HEK293 (cell line): ENCODE data around the gene TRIM9.
A peak's percentile ranks its signal among the peaks of the same experiment; 100 is the strongest.

ENCODE experiments used
- CTCF ChIA-PET: fragments of 350-600 bp; formaldehyde crosslinking; extraction: SDS; loops from one replicate; lab custom pipeline; 2021; ENCODE audit warnings: antibody characterized with exemption; lab: Yijun Ruan, JAX
- POLR2A ChIA-PET: fragments of 300-600 bp; formaldehyde crosslinking; extraction: SDS; loops from one replicate; lab custom pipeline; 2020; ENCODE audit warnings: antibody characterized with exemption, inconsistent platforms; lab: Yijun Ruan, JAX
- H3K27ac ChIP-seq: fragments of 200-500 bp; sonication (Bioruptor generic); 2 replicates; pipeline ENCODE4 v1.5.1; 2014; ENCODE audit warnings: low read depth, low read length, control low read depth, inconsistent platforms; ENCODE audit errors: extremely low read depth
- H3K36me3 ChIP-seq, 2 experiments: fragments of 200-500 bp in 1 of 2; sonication (Bioruptor generic) in 1 of 2; 1 replicate in 1 of 2; 2 replicates in 1 of 2; pipeline ENCODE4 v1.5.1; 2014 to 2017; ENCODE audit warnings: inconsistent platforms in 2 of 2, low read length in 2 of 2; ENCODE audit not compliant: control insufficient read depth in 2 of 2, insufficient read depth in 1 of 2
- H3K4me1 ChIP-seq: fragments of 200-500 bp; sonication (Bioruptor generic); 2 replicates; pipeline ENCODE4 v1.5.1; 2014; ENCODE audit warnings: mild to moderate bottlenecking, low read length, inconsistent platforms; ENCODE audit not compliant: control insufficient read depth, insufficient read depth
- H3K4me3 ChIP-seq: 2 replicates; pipeline ENCODE4 v1.5.1; 2011; ENCODE audit warnings: low read depth, mild to moderate bottlenecking, control low read depth, low read length, moderate library complexity
- H3K9me3 ChIP-seq: fragments of 200-500 bp; sonication (Bioruptor generic); 2 replicates; pipeline ENCODE4 v1.5.1; 2014; ENCODE audit warnings: low read depth, low read length, inconsistent platforms; ENCODE audit not compliant: control insufficient read depth, insufficient read depth
- PRDM10 ChIP-seq: fragments of 450-650 bp; formaldehyde crosslinking; IDR thresholded peaks from 2 replicates; pipeline ENCODE4 v1.5.1; 2016; ENCODE audit warnings: missing biosample characterization, missing genetic modification characterization
- REPIN1 ChIP-seq: fragments of 450-650 bp; formaldehyde crosslinking; IDR thresholded peaks from 2 replicates; pipeline ENCODE4 v1.5.1; 2017; ENCODE audit warnings: missing biosample characterization, missing genetic modification characterization, low read depth
- ZBTB10 ChIP-seq: fragments of 450-650 bp; formaldehyde crosslinking; IDR thresholded peaks from 2 replicates; pipeline ENCODE4 v1.5.1; 2016; ENCODE audit warnings: missing biosample characterization, missing genetic modification characterization
- ZBTB11 ChIP-seq: fragments of 450-650 bp; formaldehyde crosslinking; conservative IDR thresholded peaks from 2 replicates; pipeline ENCODE4 v1.5.1; 2016; ENCODE audit warnings: low read depth, missing biosample characterization, missing genetic modification characterization
- ZBTB48 ChIP-seq: fragments of 450-650 bp; formaldehyde crosslinking; IDR thresholded peaks from 2 replicates; pipeline ENCODE4 v1.5.1; 2016; ENCODE audit warnings: missing biosample characterization, missing genetic modification characterization
- ZBTB7A ChIP-seq: fragments of 450-650 bp; formaldehyde crosslinking; IDR thresholded peaks from 2 replicates; pipeline ENCODE4 v1.5.1; 2016; ENCODE audit warnings: low read depth, missing biosample characterization, missing genetic modification characterization
- ZIC2 ChIP-seq: fragments of 450-650 bp; formaldehyde crosslinking; IDR thresholded peaks from 2 replicates; pipeline ENCODE4 v1.5.1; 2016; ENCODE audit warnings: missing biosample characterization, missing genetic modification characterization
- ZNF280D ChIP-seq: fragments of 450-650 bp; formaldehyde crosslinking; IDR thresholded peaks from 2 replicates; pipeline ENCODE4 v1.5.1; 2016; ENCODE audit warnings: missing biosample characterization, missing genetic modification characterization
- ZNF324 ChIP-seq: fragments of 450-650 bp; formaldehyde crosslinking; IDR thresholded peaks from 2 replicates; pipeline ENCODE4 v1.5.1; 2016; ENCODE audit warnings: missing biosample characterization, missing genetic modification characterization
- ZNF561 ChIP-seq: fragments of 450-650 bp; IDR thresholded peaks from 2 replicates; pipeline ENCODE4 v1.5.1; 2018; ENCODE audit warnings: missing biosample characterization, missing genetic modification characterization, borderline replicate concordance
- ZNF600 ChIP-seq: fragments of 450-650 bp; formaldehyde crosslinking; IDR thresholded peaks from 2 replicates; pipeline ENCODE4 v1.5.1; 2016; ENCODE audit warnings: missing biosample characterization, missing genetic modification characterization
- ZNF624 ChIP-seq: fragments of 450-650 bp; formaldehyde crosslinking; IDR thresholded peaks from 2 replicates; pipeline ENCODE4 v1.5.1; 2017; ENCODE audit warnings: missing biosample characterization, missing genetic modification characterization
- ZNF645 ChIP-seq: fragments of 450-650 bp; formaldehyde crosslinking; IDR thresholded peaks from 2 replicates; pipeline ENCODE4; 2016; ENCODE audit warnings: missing biosample characterization, missing genetic modification characterization

Gene TRIM9

GRCh38 chr14:50936882-50937281 lies 158.0 kb downstream of the TRIM9 start (continued):
- TF ChIP-seq ZNF645 = no peak
- no peak for TF ChIP-seq ZNF600 (tag by site-specific recombination)
- TF ChIP-seq ZBTB11 (tag by site-specific recombination) = no peak
- no peak for TF ChIP-seq ZBTB10 (tag by site-specific recombination)

GRCh38 chr14:50936016-50936340 lies 158.9 kb downstream of the TRIM9 start:
- ChIA-PET CTCF (no interaction called here), POLR2A (no interaction called here)
- no peaks in the 10 kb centered on the region for H3K4me1 ChIP-seq
- no peak overlapping the region for H3K27ac ChIP-seq
- H3K36me3 ChIP-seq = peaks cover 10 to 63% of the 10 kb centered on the region in 2 experiments; a peak in 2 of 3 replicates
- H3K4me3 ChIP-seq = no peak overlapping the region
- TF ChIP-seq REPIN1 (tag by site-specific recombination) (no peak), PRDM10 (no peak), ZNF280D (tag by site-specific recombination) (no peak), ZNF624 (no peak), ZNF324 (tag by site-specific recombination) (no peak), ZBTB7A (tag by site-specific recombination) (no peak), ZBTB48 (no peak), ZNF561 (tag by site-specific recombination) (no peak), ZIC2 (0 out of 2 replicates have a peak, but pooled peaks have one; percentile 13)
- no peaks in the 10 kb centered on the region for H3K9me3 ChIP-seq
